Measurements from ENCODE around the gene F5. TPM values are rescaled to one million over a fixed set of nuclear protein-coding genes. Genes with fewer than 3 reads are reported as not detected.

The F5 gene
- total RNA-seq, 1 experiment from 2014 or later, result 0.37 TPM

- TF ChIP-seq, protein P1, sequence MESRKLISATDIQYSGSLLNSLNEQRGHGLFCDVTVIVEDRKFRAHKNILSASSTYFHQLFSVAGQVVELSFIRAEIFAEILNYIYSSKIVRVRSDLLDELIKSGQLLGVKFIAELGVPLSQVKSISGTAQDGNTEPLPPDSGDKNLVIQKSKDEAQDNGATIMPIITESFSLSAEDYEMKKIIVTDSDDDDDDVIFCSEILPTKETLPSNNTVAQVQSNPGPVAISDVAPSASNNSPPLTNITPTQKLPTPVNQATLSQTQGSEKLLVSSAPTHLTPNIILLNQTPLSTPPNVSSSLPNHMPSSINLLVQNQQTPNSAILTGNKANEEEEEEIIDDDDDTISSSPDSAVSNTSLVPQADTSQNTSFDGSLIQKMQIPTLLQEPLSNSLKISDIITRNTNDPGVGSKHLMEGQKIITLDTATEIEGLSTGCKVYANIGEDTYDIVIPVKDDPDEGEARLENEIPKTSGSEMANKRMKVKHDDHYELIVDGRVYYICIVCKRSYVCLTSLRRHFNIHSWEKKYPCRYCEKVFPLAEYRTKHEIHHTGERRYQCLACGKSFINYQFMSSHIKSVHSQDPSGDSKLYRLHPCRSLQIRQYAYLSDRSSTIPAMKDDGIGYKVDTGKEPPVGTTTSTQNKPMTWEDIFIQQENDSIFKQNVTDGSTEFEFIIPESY (IDR thresholded peaks at IDR 0.05; ENCODE audit: extremely low read depth, insufficient replicate concordance, low read length), result no peak
- TF ChIP-seq SP1 (IDR thresholded peaks at IDR 0.05; ENCODE audit: low read depth) (no peak), EZH2 (IDR thresholded peaks at IDR 0.05) (no peak), ZFX (IDR thresholded peaks at IDR 0.05) (no peak)
- TF ChIP-seq, protein P2, sequence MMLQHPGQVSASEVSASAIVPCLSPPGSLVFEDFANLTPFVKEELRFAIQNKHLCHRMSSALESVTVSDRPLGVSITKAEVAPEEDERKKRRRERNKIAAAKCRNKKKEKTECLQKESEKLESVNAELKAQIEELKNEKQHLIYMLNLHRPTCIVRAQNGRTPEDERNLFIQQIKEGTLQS (IDR thresholded peaks at IDR 0.05), result no peak
These were observed 57.8 kb downstream of the F5 start (continued) for GRCh38 chr1:169528215-169529067.

GRCh38 chr1:169527451-169528214 is 58.6 kb downstream of the F5 start:
- Histone ChIP-seq H3K79me2 (ENCODE audit: insufficient read depth, low read length) (no peaks in the 10 kb centered on the region), H3K9me2 (ENCODE audit: insufficient read depth) (no peaks in the 10 kb centered on the region), H3K27ac (ENCODE audit: low read depth, low read length) (no peak overlapping the region), H2AFZ (ENCODE audit: low read depth, low read length, poor library complexity, severe bottlenecking) (no peak overlapping the region), H3K27me3 (ENCODE audit: insufficient read depth, low read length) (no peaks in the 10 kb centered on the region), H3K9ac (ENCODE audit: low read length) (no peak overlapping the region), H3K4me2 (ENCODE audit: low read length) (no peak overlapping the region), H4K20me1 (ENCODE audit: insufficient read depth) (no peaks in the 10 kb centered on the region), H3K4me3 (replicated peaks in 1 of 2; ENCODE audit: low read depth in 1 of 2, low read length in 2 of 2) (no peak overlapping the region), H3K4me1 (ENCODE audit: control insufficient read depth in 1 of 2, insufficient read depth in 2 of 2, low read length in 2 of 2) (peaks cover 23 to 40% of the 10 kb centered on the region in 2 experiments), H3K9me3 (ENCODE audit: control insufficient read depth in 1 of 2, insufficient read depth in 1 of 2, low read depth in 1 of 2, low read length in 2 of 2) (no peaks in the 10 kb centered on the region), H3K36me3 (ENCODE audit: control insufficient read depth in 1 of 2, insufficient read depth in 2 of 2, low read length in 2 of 2) (no peaks in the 10 kb centered on the region)
- no peak for DNase-seq (ENCODE audit: low read depth, low spot score)
- intact Hi-C loops (cut with micrococcal nuclease), result loop anchor here (5.0 kb wide), 1 partner anchor 40 kb away; the partner anchor contains the start of gene SLC19A2
- ChIA-PET RAD21 (ENCODE audit: low non-redundant PET in 1 of 2, low total read pairs in 2 of 2, uncharacterized antibody in 2 of 2, unreplicated experiment in 2 of 2) (no interaction called here), POLR2A (no interaction called here), CTCF (no interaction called here)
- no peak for ATAC-seq
- BruUV-seq (replicated peaks), result no TSS peak
- no peak for TF ChIP-seq CEBPB (IDR thresholded peaks at IDR 0.05; ENCODE audit: low read depth)
- TF ChIP-seq EGR1 (IDR thresholded peaks at IDR 0.05; ENCODE audit: low read depth), result no peak
- TF ChIP-seq, protein P3, sequence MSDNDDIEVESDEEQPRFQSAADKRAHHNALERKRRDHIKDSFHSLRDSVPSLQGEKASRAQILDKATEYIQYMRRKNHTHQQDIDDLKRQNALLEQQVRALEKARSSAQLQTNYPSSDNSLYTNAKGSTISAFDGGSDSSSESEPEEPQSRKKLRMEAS (IDR thresholded peaks at IDR 0.05), result no peak
- TF ChIP-seq FOSL1 (IDR thresholded peaks at IDR 0.05; ENCODE audit: low read depth), result no peak
- no peak for TF ChIP-seq CTCF (IDR thresholded peaks at IDR 0.05 in 2 of 3, conservative IDR thresholded peaks at IDR 0.05 in 1 of 3; ENCODE audit: borderline replicate concordance in 1 of 3, insufficient read depth in 1 of 3, low read depth in 2 of 3, low read length in 2 of 3)
- TF ChIP-seq EZH2 (IDR thresholded peaks at IDR 0.05), result no peak
- TF ChIP-seq EZH2phosphoT487 (IDR thresholded peaks at IDR 0.05; ENCODE audit: borderline replicate concordance), result no peak
- TF ChIP-seq, protein P2 (IDR thresholded peaks at IDR 0.05), result no peak
- TF ChIP-seq JUND (IDR thresholded peaks at IDR 0.05), result no peak
- no peak for TF ChIP-seq YY1 (IDR thresholded peaks at IDR 0.05; ENCODE audit: extremely low read depth, insufficient replicate concordance, low read depth, low read length)
- no peak for TF ChIP-seq RAD21 (IDR thresholded peaks at IDR 0.05; ENCODE audit: low read depth)
- no peak for TF ChIP-seq SRF (IDR thresholded peaks at IDR 0.05; ENCODE audit: low read depth)
- no peak for TF ChIP-seq TCF7L2 (IDR thresholded peaks at IDR 0.05; ENCODE audit: borderline replicate concordance, extremely low read depth, insufficient read depth, insufficient read length)
- TF ChIP-seq SIN3A (IDR thresholded peaks at IDR 0.05; ENCODE audit: low read depth), result no peak
- TF ChIP-seq CBX3 (IDR thresholded peaks at IDR 0.05; ENCODE audit: low read depth), result no peak
- TF ChIP-seq ZFX (IDR thresholded peaks at IDR 0.05), result no peak
